AG04450 (cell line): ENCODE measurements around the gene MAPK10. TPM values are rescaled to one million over a fixed set of nuclear protein-coding genes. Genes with fewer than 3 reads are reported as not detected.

Experiments used
- CTCF ChIA-PET: fragments of 300-600, 350-600 bp; formaldehyde crosslinking; extraction: SDS; loops from one replicate; lab custom pipeline; 2022; ENCODE audit warnings: antibody characterized with exemption, inconsistent platforms; lab: Charles Lee
- POLR2A ChIA-PET: fragments of 350-600 bp; formaldehyde crosslinking; extraction: SDS; loops from one replicate; lab custom pipeline; 2021; ENCODE audit warnings: antibody characterized with exemption, inconsistent platforms; lab: Yijun Ruan, JAX
- DNase-seq: peaks from one replicate; pipeline ENCODE4 v3.0.0-alpha.2; 2011; ENCODE audit warnings: low read depth, low spot score
- H3K27ac ChIP-seq: one replicate; pipeline ENCODE4 v1.5.1; 2012; ENCODE audit warnings: low read depth, low read length, control low read depth
- H3K27me3 ChIP-seq: one replicate; pipeline ENCODE4 v1.6.0; 2012; ENCODE audit warnings: low read length; ENCODE audit not compliant: control insufficient read depth, insufficient read depth
- H3K4me3 ChIP-seq: 2 replicates; pipeline ENCODE4 v1.5.1; 2011; ENCODE audit warnings: mild to moderate bottlenecking, low read depth, low read length, control low read depth
- H3K9me3 ChIP-seq: 2 replicates; pipeline ENCODE4 v1.5.1; 2012; ENCODE audit warnings: low read length; ENCODE audit not compliant: control insufficient read depth, insufficient read depth
- CTCF ChIP-seq: IDR thresholded peaks from 2 replicates; pipeline ENCODE4 v1.5.1; 2011; ENCODE audit warnings: low read depth, low read length, control low read depth, inconsistent platforms
- polyA plus RNA-seq: library from polyadenylated mRNA; depleted of rRNA; stranded (reverse); fragments of >200 nt; gene quantifications from 2 replicates; pipeline ENCODE4 v1.2.3, GENCODE V29; 2011

The MAPK10 gene
- polyA plus RNA-seq, 1 experiment, result 16.3 TPM

GRCh38 chr4:86015412-86016350 lies 344.2 kb downstream of the MAPK10 start:
- CTCF ChIA-PET, result no interaction called here
- no peak overlapping the region for H3K4me3 ChIP-seq
- H3K27me3 ChIP-seq, result no peaks in the 10 kb centered on the region
- no peak overlapping the region for H3K27ac ChIP-seq
- TF ChIP-seq CTCF, result no peak
- no peak for DNase-seq
- POLR2A ChIA-PET, result no interaction called here
- H3K9me3 ChIP-seq, result no peaks in the 10 kb centered on the region

GRCh38 chr4:86014599-86014998 lies 345.3 kb downstream of the MAPK10 start:
- H3K9me3 ChIP-seq, result no peaks in the 10 kb centered on the region
- H3K27me3 ChIP-seq, result no peaks in the 10 kb centered on the region
- H3K27ac ChIP-seq, result no peak overlapping the region
- TF ChIP-seq CTCF, result no peak
- ChIA-PET POLR2A (no interaction called here), CTCF (interaction anchor here (0.5 kb wide), 1 partner anchor 900 kb away, joined by 3 read pairs; no protein-coding TSS in a partner anchor)
- H3K4me3 ChIP-seq, result no peak overlapping the region
- DNase-seq, result no peak

- ChIA-PET CTCF (no interaction called here), POLR2A (no interaction called here)
- Histone ChIP-seq H3K27me3 (no peaks in the 10 kb centered on the region), H3K27ac (no peak overlapping the region), H3K9me3 (no peaks in the 10 kb centered on the region), H3K4me3 (no peak overlapping the region)
- DNase-seq, result peak; percentile 18
- no peak for TF ChIP-seq CTCF
Measured at GRCh38 chr4:86013621-86014020, 346.2 kb downstream of the MAPK10 start.

GRCh38 chr4:86011117-86011516 lies 348.7 kb downstream of the MAPK10 start:
- POLR2A ChIA-PET, result no interaction called here
- CTCF ChIA-PET, result no interaction called here
- DNase-seq, result peak; percentile 8
- Histone ChIP-seq H3K4me3 (no peak overlapping the region), H3K27ac (no peak overlapping the region), H3K9me3 (no peaks in the 10 kb centered on the region), H3K27me3 (no peaks in the 10 kb centered on the region)
- TF ChIP-seq CTCF, result no peak

GRCh38 chr4:86007042-86007441 lies 352.8 kb downstream of the MAPK10 start:
- ChIA-PET POLR2A (no interaction called here), CTCF (no interaction called here)
- Histone ChIP-seq H3K27me3 (no peaks in the 10 kb centered on the region), H3K4me3 (no peak overlapping the region), H3K9me3 (no peaks in the 10 kb centered on the region), H3K27ac (no peak overlapping the region)
- DNase-seq, result no peak
- no peak for TF ChIP-seq CTCF
